ENCODE data around the gene COL18A1.
"Not testable (repeated sequence)": the region's sequence is repeated elsewhere in the genome, so short reads cannot be mapped to it uniquely, and the experiment has no call there.

Gene COL18A1

DNA sequence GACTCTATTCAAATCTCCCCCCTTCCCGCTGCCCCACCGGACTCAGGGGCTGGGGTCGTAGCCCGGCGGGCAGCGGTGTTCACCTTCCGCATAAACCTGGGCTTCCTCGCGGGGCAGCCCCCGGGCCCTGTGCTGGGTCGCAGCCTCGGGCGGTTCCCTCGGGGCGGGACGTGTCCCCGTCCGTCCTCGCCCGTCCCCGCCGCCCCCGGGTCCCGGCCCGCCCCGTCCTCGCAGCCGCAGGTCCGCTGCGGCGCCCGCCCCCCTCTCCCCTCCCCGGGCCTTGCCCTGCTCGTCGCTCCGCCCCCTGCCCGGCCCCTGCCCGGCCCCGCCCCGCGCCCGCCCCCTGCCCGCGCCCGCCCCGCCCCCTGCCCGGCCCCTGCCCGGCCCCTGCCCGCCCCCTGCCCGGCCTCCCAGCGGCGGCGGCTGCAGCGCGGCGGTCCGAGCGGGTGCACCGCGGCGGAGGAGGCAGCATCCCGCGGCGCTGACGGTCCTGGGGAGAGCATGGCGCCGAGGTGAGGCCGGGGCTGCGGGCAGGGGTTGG, at the start of gene COL18A1:
Gene COL18A1 (plus strand): TSS at position 436 of the 541 bp plus-strand sequence. CDS start 66 bp downstream, at position 502.
- intact Hi-C loops (cut with DNase I): no loop called here
- DNase-seq: peak in 2 of 42 donors; percentile 17 to 36

DNA sequence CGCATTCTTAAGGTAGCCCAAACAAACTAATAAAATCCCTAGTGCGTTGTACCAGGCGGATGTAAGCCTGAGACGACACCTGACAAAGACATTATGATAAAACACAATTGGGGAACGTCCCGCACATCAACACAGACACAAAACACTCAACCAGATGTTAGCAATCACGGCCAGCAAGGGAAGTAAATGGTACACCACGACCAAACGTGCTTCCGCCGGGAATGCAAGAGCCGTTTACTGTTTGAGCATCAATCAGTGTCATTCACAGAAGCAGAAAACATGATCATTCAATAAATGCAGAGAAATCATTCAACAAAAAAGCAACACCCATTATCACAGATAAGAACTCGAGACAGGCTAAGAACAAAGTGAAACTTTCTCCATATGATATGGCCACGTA, 49.4 kb upstream of the COL18A1 start:
- DNase-seq: no peak
- intact Hi-C loops (cut with DNase I): no loop called here

DNA sequence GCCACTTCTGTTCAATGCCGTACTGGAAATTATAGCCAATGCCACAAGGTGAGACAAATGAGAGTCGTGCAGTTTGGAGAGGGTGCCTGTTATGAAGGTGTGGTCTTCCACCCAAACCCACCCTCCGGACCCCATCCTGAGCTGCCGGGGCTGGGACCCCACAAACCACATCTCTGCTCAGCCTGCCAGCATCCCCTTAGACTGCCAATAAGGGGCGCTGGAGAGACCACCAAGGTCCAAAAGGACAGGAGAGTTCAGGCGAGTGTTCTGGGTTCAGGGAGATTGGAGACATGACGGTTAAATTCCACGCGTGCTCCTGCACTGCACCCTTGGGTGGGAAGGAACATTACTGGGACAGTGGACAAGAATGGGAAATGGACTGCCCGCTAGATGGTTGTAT, 48.7 kb upstream of the COL18A1 start:
- no peak for DNase-seq
- intact Hi-C loops (cut with DNase I): no loop called here

DNA sequence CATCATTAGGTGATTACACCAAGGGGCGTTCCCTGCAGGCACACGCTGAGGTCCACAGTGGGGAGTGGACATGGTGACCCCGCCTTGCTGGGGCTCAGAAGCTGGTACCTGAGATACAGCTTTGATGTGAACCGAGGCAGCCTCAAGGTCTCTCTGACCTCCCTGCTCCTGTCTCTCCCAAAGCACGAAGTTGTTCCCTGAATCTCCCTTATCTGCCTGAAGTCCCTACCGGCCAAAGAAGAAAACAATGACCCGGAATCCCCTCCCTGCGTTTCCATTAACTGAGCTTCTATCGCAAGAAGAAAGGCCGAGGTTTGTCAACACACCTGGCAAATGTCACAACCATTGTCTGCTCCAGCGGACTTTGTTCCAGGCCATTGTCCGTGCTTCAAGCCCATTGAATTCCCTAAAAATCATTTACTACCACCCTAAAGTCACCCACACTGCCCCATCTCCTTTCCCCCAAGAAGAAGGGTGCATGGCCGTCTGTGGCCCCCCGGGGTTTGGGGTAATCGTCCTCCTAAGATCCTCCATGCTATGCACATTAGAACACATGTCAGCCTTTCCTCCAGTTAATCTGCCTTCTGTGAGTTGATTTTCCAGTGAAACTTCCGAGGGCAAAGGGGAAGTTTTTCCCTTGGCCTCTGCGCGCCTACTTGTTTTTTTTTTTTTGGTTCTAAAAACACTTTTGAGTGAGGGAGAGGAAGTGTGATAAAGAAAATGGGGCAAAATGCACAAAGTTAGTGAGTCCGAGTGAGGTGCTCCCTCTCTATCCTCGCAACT, 48.1 kb upstream of the COL18A1 start:
- DNase-seq: no peak
- intact Hi-C loops (cut with DNase I): no loop called here

DNA sequence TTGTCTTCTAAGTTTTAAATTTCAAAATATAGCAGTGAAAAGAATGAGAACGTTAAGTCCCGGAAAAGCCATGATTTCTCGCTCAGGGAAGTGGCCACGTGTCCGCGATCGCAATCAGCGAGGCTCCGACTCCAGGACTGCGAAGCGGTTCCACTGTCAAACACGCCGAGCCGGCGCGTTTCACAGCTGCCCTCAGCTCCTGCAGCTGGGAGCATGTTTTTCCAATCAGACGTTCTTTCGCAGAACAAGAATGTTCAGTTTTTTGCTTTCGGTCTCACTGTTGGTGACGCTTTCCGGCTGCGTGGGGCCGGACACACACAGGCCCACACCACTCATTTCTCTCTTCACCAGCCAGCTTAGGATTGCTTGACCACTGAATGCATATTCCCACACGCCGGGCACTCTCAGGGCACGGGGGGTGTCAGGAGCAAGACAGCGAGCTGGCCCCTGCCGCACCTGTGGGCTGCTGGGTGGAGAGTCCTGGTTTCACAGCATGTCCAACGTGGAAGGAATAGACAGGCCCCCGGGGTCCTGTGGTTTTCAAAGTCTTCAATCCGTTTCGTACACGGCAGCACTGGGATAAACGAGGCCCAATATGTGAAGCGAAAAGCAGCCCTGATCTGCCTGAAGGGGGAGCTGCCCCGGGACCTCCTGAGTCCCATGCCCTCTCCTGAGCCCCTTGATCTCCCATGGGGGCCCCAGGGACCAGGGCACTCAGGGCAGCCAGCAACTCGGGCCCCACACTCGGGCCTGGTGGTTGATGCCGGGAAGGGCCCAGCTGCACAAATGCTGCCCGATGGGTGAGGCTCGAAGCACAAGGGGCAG, 47.3 kb upstream of the COL18A1 start:
- intact Hi-C loops (cut with DNase I): no loop called here
- DNase-seq: no peak

DNA sequence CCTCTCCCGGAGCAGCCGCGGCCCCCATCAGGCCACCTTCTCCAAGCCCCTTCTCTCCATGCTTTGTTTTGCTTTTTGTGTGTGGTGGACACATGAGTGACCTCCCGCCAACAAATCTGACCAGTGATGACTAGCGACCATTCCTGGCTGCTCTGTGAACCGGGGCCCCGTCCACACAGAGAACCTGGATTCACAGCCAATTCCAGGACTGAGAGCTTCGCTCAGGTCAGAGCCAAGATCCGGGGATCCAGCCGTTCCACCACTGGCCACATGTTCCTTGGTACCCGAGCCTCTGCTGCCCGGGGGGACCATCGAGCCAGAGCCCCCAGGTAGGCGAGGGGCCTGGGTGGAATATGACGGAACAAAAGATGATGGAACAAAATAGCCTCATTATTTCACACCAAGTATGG, 46.7 kb upstream of the COL18A1 start:
- intact Hi-C loops (cut with DNase I): no loop called here

DNA sequence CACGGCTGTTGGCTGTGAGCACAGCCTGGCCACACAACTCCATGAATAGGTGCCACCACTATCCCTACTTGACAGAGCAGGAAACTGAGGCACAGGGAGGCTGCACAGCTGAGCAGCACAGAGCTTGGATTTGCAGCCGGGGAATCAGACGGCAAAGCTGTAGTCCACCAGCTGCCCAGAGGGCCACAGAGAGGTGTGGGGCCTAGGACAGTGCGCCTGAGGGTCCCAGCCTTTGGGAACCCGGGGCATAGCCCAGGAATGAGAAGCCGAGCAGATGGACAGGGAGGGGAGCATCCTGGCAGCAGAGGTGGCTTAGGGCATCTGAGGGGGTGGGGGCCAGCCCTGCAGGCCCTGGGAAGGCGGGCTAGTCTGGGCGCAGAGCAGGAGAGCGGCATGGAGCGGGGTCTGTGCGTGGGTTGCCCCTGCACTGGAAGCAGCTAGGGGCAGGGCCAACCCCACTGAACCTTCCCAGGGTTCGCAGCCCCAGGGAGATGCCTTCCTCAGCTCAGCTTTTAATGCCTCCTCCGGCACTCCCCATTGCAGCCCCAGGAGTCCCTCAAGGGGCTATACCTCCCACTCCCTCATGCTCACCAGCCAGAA, 46.2 kb upstream of the COL18A1 start:
- intact Hi-C loops (cut with DNase I): no loop called here
- no peak for DNase-seq

More for the DNA sequence above, 46.7 kb upstream of the COL18A1 start:
- no peak for DNase-seq

DNA sequence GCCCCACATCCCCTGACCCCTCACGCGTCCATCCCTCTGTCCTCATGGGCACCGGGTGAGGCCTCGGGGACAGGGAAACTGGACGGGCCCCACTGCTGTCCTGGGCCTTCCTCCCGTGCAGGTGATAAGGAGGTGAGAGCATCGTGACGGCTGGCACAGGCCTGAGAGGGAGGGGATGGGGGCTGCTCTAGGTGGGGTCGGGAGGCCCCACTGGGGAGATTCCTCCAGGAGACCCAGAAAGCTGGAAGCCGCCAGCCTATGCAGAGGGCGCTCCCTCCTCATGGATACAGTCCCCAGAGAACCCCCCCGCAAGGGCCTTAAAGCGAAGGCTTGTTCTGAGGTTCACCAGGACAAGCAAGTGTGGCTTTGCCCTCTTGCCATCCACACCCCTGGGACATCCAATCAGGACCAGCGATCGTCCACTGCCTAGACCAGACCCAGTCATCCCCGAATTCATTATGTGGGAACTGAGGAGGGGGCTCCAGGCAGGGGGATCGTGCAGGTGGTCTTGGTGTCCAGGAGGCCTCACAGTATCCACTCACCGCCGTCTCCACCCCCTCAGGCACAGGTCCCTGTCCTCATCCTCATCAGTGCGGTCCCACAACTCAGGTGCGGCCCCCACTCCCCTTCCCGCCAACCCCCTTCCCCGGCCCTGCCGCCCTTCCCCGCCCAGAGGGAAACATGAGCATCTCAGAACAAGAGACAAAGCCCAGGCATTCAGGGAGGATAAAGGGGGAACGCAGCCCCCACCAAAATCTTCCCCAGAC, 45.3 kb upstream of the COL18A1 start:
- intact Hi-C loops (cut with DNase I): no loop called here

DNA sequence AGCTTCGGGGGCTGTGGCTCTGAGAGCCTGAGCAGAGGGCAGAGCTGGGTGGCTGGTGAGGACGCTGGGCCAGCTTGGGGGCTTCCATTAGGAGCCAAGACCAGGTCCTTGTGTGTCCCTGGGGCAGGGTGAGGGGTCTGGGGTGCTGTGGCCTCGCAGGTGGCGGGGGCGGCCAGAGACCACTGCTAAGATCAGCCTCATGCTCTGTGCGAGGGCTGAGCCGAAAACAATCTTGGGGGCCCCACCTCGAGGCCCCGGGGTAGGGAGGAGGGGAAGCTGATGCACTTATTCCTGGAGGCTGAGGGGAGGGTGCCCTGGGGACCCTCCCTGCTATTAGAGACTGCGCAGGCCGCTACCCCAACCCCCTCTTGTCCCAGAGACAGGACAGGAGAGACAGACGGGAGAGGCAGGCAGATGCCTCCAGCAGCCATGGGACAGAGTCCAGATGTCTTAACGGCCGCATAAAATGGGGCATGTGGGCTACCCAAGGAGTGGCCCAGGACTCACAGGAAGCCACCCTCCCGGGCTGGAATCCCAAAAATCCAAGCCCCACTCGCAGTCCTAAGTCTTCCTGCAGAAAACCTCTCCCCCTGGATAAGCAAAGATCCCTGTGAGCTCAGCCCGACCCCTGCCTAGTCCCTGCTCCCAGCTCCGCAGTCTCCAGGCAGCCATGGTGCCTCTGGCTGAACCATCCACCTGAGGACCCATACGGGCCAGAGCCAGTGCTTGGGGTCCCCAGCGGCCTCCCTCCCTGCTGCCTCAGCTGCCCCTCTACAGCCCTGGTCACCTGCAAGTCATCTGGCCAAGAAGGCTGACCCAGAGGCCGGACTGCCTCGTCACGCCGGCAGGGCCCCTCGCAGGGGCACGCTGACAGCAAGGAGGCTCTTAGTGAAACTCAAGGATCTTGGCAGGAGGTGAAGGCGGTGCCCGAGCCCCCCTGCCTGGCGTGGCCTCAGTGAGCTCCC, 43.6 kb upstream of the COL18A1 start:
- DNase-seq: no peak
- intact Hi-C loops (cut with DNase I): no loop called here

More for the DNA sequence above, 45.3 kb upstream of the COL18A1 start:
- DNase-seq: no peak

DNA sequence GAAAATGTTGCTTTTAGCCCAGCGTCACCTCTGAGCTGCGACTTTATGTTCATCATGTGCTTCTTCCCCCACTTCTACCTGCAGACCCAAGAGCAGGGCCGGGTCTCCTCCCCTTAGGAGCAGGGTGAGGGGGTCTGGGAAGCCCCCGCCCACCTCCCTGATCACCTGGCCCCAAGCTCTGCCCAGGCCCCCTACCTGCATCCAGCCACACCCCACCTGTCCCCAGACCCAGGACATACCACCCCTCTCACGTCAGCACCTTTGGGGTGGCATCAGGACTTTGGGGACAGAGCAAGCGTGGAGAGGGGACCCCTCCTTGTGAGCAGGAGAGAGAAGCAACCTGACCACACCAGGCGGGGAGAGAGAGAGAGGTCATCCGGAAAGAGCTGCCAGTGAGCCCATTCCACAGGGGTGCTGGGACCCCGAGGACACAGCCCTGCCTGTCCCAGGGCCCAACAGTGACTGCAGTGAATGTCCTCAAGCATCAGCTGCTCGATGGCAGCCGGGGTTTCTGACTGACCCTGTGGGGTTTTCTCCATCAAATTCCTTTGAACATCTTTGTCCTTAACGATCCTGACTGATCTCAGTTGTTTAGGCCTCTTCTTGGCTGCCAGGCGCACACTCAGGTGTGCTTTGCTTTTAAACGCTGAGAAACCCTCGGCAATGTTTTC, 42.8 kb upstream of the COL18A1 start:
- intact Hi-C loops (cut with DNase I): no loop called here
- no peak for DNase-seq

DNA sequence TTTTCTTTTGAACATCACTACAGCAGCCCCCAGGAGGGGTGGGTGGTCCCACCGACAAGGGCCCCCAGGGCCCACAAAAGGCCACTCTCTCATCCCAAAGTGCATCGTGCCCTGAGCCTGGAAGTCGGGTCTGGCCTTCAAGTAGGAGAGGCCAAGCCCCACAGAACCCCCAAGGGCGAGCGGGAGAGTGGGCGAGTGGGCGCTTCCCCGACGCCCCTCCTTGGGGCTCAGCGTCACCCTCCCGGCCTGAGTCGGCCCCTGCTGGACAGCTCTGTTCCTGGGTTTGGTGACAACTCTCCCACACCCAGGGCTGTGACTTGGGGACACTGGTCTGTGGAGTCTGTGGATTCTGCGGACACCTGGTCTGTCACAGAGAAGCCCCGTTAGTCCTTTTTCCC, 42.2 kb upstream of the COL18A1 start:
- no peak for DNase-seq
- intact Hi-C loops (cut with DNase I): no loop called here

DNA sequence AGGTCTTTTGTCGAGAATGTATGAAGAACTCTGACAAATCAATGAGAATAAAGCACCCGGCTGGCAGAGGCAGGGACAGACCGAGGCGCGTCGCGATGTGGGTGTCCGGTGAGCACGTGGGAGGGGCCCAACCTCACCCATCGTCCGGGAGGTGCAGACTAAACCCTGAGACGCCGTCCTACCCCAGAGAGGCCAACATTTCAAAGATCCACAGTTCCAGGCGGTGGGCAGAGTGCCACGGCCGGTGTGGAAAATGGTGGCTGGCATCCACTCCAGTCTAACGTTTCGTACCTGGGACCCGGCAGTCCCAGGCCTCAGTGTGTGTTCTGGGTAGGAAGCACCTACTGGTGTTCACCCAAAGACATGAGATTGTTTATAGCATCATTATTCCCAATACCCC, 41.7 kb upstream of the COL18A1 start:
- DNase-seq; intact Hi-C loops (cut with DNase I): not testable (repeated sequence)

DNA sequence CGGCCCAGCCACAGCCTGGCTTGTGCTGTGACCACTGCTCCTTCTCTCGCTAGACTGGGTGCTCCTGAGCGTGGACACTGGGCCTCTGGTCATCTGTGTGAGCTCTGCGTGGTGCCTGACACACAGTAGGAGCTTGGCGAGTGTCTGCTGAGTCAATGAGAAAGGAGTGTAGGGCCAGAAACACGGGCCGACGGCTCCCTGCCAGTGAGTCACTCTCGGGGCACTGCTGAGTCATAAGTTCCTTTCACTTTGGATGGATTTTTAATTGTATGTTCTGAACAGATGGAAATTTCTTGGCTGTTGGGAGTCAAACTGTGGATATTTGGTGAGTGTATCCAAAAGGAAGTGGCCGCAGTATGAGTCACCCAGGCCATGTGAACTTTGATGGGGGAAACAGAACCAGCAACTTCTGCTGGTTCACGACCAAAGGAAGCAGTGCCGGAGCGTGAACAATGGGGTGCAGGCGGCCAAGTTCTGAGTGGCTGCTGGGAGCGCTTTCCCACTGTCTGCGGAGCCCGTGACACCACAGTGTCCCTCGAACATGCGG, 41.0 kb upstream of the COL18A1 start:
- intact Hi-C loops (cut with DNase I): no loop called here

DNA sequence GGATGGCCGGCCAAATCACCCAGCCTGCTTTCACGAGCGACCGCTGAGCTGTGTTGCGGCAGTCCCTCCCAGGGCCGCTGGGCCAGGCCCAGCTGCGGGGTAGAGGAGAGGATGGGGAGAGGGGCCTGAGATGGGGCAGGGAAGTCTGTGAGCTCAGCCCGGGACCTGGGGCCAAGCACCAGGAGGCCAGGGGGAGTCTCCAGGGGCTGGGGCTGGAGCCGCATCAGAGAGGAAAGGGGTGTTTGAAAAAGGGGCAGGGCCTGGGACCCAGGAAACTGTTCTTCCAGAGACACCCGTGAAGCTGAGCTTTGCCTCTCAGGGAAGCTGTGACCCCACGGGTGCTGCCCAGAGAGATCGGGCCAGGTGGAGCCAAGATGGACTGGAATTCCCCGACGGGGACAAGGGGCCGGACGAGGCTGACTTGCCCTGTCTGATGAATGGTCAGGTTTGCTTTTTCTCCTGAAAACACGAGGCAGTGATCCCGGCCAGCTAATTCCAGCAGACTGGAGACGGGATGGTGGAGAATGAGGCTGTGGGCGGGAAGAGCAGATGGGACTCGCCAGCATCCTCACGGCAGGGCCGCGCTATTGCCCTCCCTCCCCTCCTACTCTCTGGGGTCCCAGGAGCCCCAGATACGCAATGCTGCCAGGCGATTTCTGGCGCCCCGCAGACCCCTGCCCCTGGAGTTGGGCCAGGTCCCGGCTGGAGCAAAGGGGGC, 40.3 kb upstream of the COL18A1 start:
- intact Hi-C loops (cut with DNase I): no loop called here
- no peak for DNase-seq

More for the DNA sequence above, 41.0 kb upstream of the COL18A1 start:
- peak; percentile 31 to 87 (median 60) for DNase-seq

DNA sequence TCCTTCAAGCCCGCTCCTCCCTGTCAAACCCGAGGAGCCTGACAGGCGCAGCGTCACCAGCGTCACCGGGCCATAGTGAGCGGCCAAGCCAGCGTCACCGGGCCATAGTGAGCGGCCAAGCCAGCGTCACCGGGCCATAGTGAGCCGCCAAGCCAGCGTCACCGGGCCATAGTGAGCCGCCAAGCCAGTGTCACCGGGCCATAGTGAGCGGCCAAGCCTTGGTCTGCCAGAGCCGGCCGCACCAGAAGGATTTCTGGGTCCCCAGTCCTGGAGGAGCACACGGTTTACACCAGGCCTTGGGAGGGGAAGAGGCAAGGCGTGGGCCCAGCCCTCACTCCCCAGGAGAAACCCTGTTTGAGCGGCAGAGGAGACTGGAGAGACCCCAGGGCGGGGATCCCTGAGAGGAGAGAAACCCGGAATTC, 39.8 kb upstream of the COL18A1 start:
- intact Hi-C loops (cut with DNase I): no loop called here
- no peak for DNase-seq

DNA sequence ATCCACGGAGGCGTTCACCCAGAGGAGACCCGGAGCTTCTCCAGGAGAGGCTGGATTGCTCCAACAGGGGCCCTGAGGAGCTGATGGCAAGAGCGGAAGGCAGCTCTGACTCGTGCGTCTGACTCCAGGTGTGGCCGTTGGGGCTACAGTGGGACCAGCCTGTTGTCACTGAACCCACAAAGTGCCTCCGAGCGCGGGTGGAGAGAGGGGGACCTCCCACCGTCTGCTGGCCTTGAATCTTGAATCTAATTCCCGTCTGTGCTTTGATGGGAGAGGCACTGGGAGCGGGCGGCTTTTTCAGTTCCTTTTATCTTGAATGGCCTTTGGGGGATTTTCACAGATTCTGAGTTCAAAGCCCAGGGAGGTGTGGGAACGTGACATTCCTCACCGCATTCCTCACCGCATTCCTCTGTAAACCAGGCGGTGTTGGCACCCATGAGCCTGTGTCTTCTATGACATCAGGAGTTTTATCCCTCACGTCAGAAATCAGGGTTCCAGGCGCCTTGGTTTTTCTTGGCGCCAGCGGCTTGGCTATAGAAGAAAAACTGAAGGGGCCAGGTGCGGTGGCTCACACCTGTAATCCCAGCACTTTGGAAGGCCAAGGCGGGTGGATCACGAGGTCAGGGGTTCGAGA, 39.2 kb upstream of the COL18A1 start:
- intact Hi-C loops (cut with DNase I): no loop called here
- no peak for DNase-seq

All from head of caudate nucleus (tissue), 42 donors.